ENCODE results near the gene RRP8. TPM values are rescaled to one million over a fixed set of nuclear protein-coding genes. Genes with fewer than 3 reads are reported as not detected.

RRP8 gene
- total RNA-seq, 8 experiments from 2014 or later: 13.9 to 21.7 (median 17.2) TPM

GRCh38 chr11:6640036-6640984 lies 36.9 kb upstream of the RRP8 start:
- H3K27ac ChIP-seq: no peak overlapping the region
- ATAC-seq (replicated peaks in 6 of 8): no peak
- WGBS, 10 experiments: 80 to 97% (median 91%) methylated on average over 1 to 7 of the region's 36 CpGs; no CpG with 5 or more reads in 3 of the 10 experiments
- no peak overlapping the region for H3K4me3 ChIP-seq
- in situ Hi-C loops (cut with MboI; ENCODE audit: low pct_unique_long_range_greater_than_20kb in 2 of 9, low sequenced_read_pairs in 9 of 9, unreplicated experiment in 9 of 9): no loop called here
- peaks cover 16 to 28% of the 10 kb centered on the region in 2 donors for H3K4me1 ChIP-seq (replicated peaks in 1 of 2)

DNA sequence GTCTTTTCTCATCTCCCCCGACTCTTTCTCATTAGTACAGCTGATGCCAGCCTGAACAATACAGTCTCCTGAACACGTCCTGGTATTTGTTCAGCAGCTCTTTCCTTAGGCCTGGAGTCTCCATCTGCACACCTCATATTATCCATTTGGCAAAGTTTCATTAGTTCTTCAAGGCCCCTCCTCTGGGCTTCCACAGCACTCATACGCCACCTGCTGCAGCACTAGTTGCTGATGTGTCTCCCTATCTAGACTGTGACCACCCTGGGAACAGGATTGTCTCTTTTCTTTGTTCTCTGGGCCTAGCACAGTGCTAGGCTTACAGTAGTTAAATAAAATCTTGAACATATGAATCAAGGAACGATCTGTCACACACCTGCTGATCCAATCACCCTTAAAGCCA lies 35.0 kb upstream of the RRP8 start:
- ATAC-seq (replicated peaks in 6 of 8): peak in 3 of 8 experiments; percentile 11 to 55 (median 19)
- Histone ChIP-seq H3K4me1 (replicated peaks in 1 of 2) (peaks cover 22 to 35% of the 10 kb centered on the region in 2 donors), H3K4me3 (no peak overlapping the region), H3K27ac (no peak overlapping the region)
- WGBS, 10 experiments: 54 to 89% (median 83%) methylated on average over 1 to 3 of the region's 4 CpGs; no CpG with 5 or more reads in 2 of the 10 experiments
- in situ Hi-C loops (cut with MboI; ENCODE audit: low pct_unique_long_range_greater_than_20kb in 2 of 9, low sequenced_read_pairs in 9 of 9, unreplicated experiment in 9 of 9): no loop called here

GRCh38 chr11:6637871-6638270 lies 34.5 kb upstream of the RRP8 start:
- no peak overlapping the region for H3K4me3 ChIP-seq
- 0 to 100% (median 81%) methylated on average over 1 to 3 of the region's 3 CpGs; no CpG with 5 or more reads in 4 of the 10 experiments for WGBS, 10 experiments
- in situ Hi-C loops (cut with MboI; ENCODE audit: low pct_unique_long_range_greater_than_20kb in 2 of 9, low sequenced_read_pairs in 9 of 9, unreplicated experiment in 9 of 9): no loop called here
- H3K27ac ChIP-seq: no peak overlapping the region
- ATAC-seq (replicated peaks in 6 of 8): peak in 3 of 8 experiments; percentile 79 to 99 (median 98)
- peaks cover 22 to 35% of the 10 kb centered on the region in 2 donors for H3K4me1 ChIP-seq (replicated peaks in 1 of 2)

GRCh38 chr11:6636480-6636879 lies 33.1 kb upstream of the RRP8 start:
- in situ Hi-C loops (cut with MboI; ENCODE audit: low pct_unique_long_range_greater_than_20kb in 2 of 9, low sequenced_read_pairs in 9 of 9, unreplicated experiment in 9 of 9): no loop called here
- no peak for ATAC-seq (replicated peaks in 6 of 8)
- H3K4me1 ChIP-seq (replicated peaks in 1 of 2): peaks cover 22 to 35% of the 10 kb centered on the region in 2 donors
- WGBS, 10 experiments: 40 to 100% (median 86%) methylated on average over 1 to 3 of the region's 3 CpGs; no CpG with 5 or more reads in 1 of the 10 experiments
- peak overlapping the region in 1 of 2 donors; percentile 11 for H3K27ac ChIP-seq
- no peak overlapping the region for H3K4me3 ChIP-seq

GRCh38 chr11:6635082-6635932 lies 31.9 kb upstream of the RRP8 start:
- Histone ChIP-seq H3K4me1 (replicated peaks in 1 of 2) (peaks cover 22 to 35% of the 10 kb centered on the region in 2 donors), H3K27ac (peak overlapping the region; percentile 33 to 51), H3K4me3 (no peak overlapping the region)
- WGBS, 10 experiments: 0 to 89% (median 60%) methylated on average over 1 to 9 of the region's 10 CpGs; no CpG with 5 or more reads in 2 of the 10 experiments
- peak in 5 of 8 experiments; percentile 80 to 91 (median 89) for ATAC-seq (replicated peaks in 6 of 8)
- in situ Hi-C loops (cut with MboI; ENCODE audit: low pct_unique_long_range_greater_than_20kb in 2 of 9, low sequenced_read_pairs in 9 of 9, unreplicated experiment in 9 of 9): no loop called here

DNA sequence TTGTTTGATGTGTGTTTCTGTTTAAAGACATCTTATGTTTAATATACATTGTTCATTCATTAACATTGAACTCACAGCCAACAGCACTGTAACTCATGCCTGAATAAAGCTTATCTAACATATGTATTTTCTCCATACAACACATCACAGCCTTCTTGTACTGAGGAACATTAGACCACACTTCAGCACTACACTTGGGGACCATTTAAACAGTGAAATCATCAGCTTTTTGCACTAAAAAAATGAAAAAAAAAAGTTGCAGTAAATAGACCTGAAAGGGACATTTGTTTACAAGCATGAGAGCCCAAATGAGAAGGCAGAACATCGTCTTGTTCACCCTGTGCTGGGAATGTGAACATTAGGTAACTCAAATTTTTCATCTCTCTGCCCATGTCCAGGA lies 31.1 kb upstream of the RRP8 start:
- H3K27ac ChIP-seq: no peak overlapping the region
- WGBS, 10 experiments: 0 to 100% (median 83%) methylated on average over 1 of the region's 1 CpG; no CpG with 5 or more reads in 1 of the 10 experiments
- no peak for ATAC-seq (replicated peaks in 6 of 8)
- in situ Hi-C loops (cut with MboI; ENCODE audit: low pct_unique_long_range_greater_than_20kb in 2 of 9, low sequenced_read_pairs in 9 of 9, unreplicated experiment in 9 of 9): no loop called here
- H3K4me1 ChIP-seq (replicated peaks in 1 of 2): peaks cover 22 to 35% of the 10 kb centered on the region in 2 donors
- no peak overlapping the region for H3K4me3 ChIP-seq

DNA sequence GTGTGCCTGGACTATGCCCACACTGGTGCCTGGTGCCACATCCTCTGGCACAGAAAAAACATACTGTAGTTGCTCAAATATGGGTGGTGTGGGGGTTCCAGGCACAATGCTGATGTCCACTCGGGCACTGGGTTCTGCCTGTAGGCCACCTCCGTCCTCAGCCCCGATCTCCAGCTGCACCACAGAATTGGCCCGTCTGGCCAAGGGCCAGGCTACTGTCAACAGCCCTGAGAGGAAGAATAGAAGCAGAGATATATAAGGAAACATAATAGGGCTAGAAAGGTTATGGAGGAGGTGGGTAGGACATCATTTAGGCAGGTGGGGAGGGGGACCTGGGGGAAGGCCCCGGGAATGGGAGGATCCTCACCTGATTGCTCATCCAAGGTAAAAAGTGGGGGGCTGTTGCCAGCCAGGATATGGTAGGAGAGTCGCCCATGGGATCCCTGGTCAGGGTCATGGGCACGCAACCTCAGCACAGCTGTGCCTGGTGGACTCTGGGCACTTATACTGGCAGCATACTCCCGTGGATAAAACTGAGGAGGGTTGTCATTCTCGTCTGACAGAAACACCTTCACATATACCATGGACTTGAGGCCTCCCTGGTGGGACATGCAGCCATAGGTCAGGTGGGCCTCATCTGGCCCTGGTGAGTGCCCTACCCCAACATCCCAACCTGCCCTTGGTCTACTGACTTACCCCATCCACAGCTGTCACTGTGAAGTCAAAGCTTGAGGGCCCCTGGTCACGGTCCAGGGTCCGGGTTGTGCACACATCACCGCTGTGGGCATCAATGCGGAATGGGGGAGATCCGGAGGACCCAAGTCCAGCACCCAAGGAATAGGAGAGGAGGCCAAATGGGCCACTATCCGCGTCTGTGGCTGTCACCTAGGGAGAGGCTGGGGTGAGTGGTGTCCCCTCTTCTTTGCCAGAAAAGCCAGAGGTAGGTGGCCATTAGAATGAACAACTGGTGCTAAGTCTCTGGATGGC lies 30.3 kb upstream of the RRP8 start:
- no peak overlapping the region for H3K4me3 ChIP-seq
- no peak overlapping the region for H3K27ac ChIP-seq
- ATAC-seq (replicated peaks in 6 of 8): no peak
- WGBS, 10 experiments: 80 to 100% (median 95%) methylated on average over 1 to 7 of the region's 16 CpGs; no CpG with 5 or more reads in 2 of the 10 experiments
- H3K4me1 ChIP-seq (replicated peaks in 1 of 2): peaks cover 22 to 30% of the 10 kb centered on the region in 2 donors
- in situ Hi-C loops (cut with MboI; ENCODE audit: low pct_unique_long_range_greater_than_20kb in 2 of 9, low sequenced_read_pairs in 9 of 9, unreplicated experiment in 9 of 9): no loop called here

- 60 to 93% (median 87%) methylated on average over 1 to 11 of the region's 29 CpGs; no CpG with 5 or more reads in 2 of the 10 experiments for WGBS, 10 experiments
- Histone ChIP-seq H3K4me1 (replicated peaks in 1 of 2) (peaks cover 18 to 26% of the 10 kb centered on the region in 2 donors), H3K27ac (no peak overlapping the region), H3K4me3 (no peak overlapping the region)
- ATAC-seq (replicated peaks in 6 of 8): no peak
- in situ Hi-C loops (cut with MboI; ENCODE audit: low pct_unique_long_range_greater_than_20kb in 2 of 9, low sequenced_read_pairs in 9 of 9, unreplicated experiment in 9 of 9): no loop called here
Observed at GRCh38 chr11:6632116-6633073, 29.0 kb upstream of the RRP8 start.

DNA sequence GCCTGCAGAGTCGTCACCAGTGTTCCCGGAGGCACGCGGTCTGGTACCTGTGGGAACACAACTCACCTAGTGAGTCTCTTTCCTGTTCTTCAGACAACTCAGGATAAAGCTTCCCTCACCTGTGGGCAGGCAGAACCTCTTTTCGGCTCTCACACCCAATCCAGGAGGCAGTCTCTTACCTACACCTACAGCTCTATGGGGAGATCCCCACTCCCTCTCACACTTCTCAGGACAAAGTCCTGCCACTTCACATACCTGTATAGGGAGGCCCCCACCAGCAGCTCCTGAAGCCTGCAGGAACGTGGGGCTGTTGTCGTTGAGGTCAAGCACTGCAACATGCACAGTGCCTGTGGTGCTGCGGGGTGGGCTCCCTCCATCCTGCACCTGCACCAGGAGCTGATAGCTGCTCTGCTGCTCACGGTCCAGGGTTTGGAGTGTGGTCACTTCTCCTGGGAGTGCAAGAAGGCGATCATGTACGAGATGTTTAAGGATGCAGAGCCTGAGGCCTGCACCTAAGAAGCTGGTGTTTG lies 28.0 kb upstream of the RRP8 start:
- WGBS, 10 experiments: 89 to 100% (median 100%) methylated on average over 1 to 4 of the region's 11 CpGs; no CpG with 5 or more reads in 5 of the 10 experiments
- H3K4me3 ChIP-seq: no peak overlapping the region
- peaks cover 16 to 19% of the 10 kb centered on the region in 2 donors for H3K4me1 ChIP-seq (replicated peaks in 1 of 2)
- in situ Hi-C loops (cut with MboI; ENCODE audit: low pct_unique_long_range_greater_than_20kb in 2 of 9, low sequenced_read_pairs in 9 of 9, unreplicated experiment in 9 of 9): no loop called here
- ATAC-seq (replicated peaks in 6 of 8): no peak
- no peak overlapping the region for H3K27ac ChIP-seq

DNA sequence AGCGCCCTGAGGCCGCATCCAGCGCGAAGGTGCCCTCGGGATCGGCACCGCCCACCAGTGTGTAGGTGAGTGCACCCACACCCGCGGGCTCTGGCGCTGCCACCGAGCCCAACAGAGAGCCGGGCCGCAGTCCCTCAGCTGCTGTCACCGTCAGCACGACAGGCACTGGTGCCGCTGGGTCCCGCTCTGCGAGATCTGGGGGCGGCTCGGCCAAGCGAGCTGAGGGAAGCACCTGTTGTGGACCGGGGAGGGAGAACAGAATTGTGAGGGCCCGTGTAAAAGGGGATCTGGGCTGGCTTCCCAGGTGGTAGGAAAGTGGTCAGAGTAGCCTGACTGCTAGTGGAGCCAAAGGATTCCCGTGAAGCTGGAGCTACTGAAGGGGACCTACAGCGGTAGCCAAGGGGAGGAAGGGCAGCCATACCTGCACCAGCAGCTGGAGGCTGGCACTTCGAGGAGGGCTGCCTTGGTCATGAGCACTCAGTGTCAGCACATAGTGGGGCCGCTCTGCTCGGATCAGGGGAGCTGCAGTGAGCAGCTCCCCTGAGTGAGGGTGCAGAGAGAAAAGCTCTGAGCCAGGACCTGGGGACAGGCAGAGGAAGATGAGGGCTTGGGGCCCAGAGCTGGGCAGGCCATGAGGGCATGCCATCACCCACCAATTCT lies 27.3 kb upstream of the RRP8 start:
- Histone ChIP-seq H3K4me3 (no peak overlapping the region), H3K4me1 (replicated peaks in 1 of 2) (peaks cover 9 to 12% of the 10 kb centered on the region in 2 donors), H3K27ac (no peak overlapping the region)
- in situ Hi-C loops (cut with MboI; ENCODE audit: low pct_unique_long_range_greater_than_20kb in 2 of 9, low sequenced_read_pairs in 9 of 9, unreplicated experiment in 9 of 9): no loop called here
- WGBS, 10 experiments: 60 to 100% (median 99%) methylated on average over 1 to 22 of the region's 28 CpGs; no CpG with 5 or more reads in 3 of the 10 experiments
- ATAC-seq (replicated peaks in 6 of 8): no peak
